ENCODE measurements around the gene LENG9. TPM values are rescaled to one million over a fixed set of nuclear protein-coding genes. Genes with fewer than 3 reads are reported as not detected.

Gene LENG9
- total RNA-seq, 2 donors from 2014 or later: 4.4 to 6.0 TPM

DNA sequence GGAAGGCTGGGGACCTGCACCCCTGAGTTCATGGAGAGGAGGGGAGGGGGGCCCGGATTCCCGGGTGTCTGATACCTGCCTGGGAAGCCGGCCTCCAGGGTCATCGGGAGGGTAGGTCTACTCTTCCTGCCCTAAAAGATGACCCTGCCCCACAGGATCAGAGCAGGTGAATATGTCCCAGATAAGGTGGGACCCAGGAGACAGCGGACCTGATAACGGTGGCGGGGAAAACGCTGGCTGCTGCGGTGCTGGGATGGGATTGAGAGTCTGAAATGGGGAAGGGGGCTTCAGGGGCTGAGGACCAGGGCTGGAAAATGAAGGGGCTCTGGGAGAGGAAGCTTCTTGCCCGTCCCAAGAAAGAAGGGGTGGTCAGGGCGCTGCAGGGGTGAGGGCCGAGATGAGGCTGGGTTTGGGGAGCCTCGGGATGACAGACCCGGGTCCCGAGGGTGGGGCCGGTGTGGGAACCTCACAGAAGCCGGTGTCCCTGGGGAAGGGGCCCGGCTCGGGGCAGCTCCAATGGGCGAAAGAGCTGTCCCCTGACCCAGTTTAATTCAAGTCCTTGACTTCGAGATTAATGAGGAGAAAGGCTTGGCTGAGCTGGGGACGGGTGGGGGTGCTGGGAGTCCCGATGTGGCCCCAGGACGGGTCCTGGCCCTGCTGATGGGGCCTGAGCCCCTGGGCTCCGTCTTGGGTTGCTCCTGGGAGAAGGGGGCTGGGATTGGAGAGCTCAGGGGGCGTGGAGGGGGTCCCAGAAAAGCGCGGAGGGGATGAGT is 47.5 kb downstream of the LENG9 start:
- Mint-ChIP-seq H3K4me1 (peaks cover 20% of the 10 kb centered on the region), H3K4me3 (no peak overlapping the region), H3K27me3 (peaks cover 34% of the 10 kb centered on the region), H3K36me3 (ENCODE audit: low read depth) (peaks cover 13% of the 10 kb centered on the region), H3K27ac (no peak overlapping the region)
- H3K9me3 ChIP-seq (ENCODE audit: control insufficient read depth, low read length, poor library complexity, severe bottlenecking): no peaks in the 10 kb centered on the region
- ATAC-seq: no peak
- DNase-seq: no peak

GRCh38 chr19:54415208-54415900 is 48.2 kb downstream of the LENG9 start, which contains the start of gene TTYH1:
TSS of gene TTYH1 (plus strand) at chr19:54415464. CDS start at chr19:54415553, 89 bp downstream.
- H3K27ac Mint-ChIP-seq: no peak within 1 kb of the TSS
- DNase-seq (peak in 1 of 3 donors; percentile 29), ATAC-seq (peak; percentile 75)
- H3K4me3 Mint-ChIP-seq: peak within 1 kb of the TSS; percentile 32
- H3K9me3 ChIP-seq (ENCODE audit: control insufficient read depth, low read length, poor library complexity, severe bottlenecking): no peaks in the 10 kb centered on the region
- H3K4me1 Mint-ChIP-seq: peaks cover 19% of the 10 kb centered on the region
- peaks cover 34% of the 10 kb centered on the region for H3K27me3 Mint-ChIP-seq
- peaks cover 13% of the 10 kb centered on the region for H3K36me3 Mint-ChIP-seq (ENCODE audit: low read depth)

GRCh38 chr19:54414156-54414555 is 49.4 kb downstream of the LENG9 start:
- ATAC-seq (no peak), DNase-seq (no peak)
- Mint-ChIP-seq H3K4me3 (no peak overlapping the region), H3K36me3 (ENCODE audit: low read depth) (peaks cover 13% of the 10 kb centered on the region), H3K4me1 (peaks cover 19% of the 10 kb centered on the region), H3K27me3 (peaks cover 29% of the 10 kb centered on the region), H3K27ac (no peak overlapping the region)
- no peaks in the 10 kb centered on the region for H3K9me3 ChIP-seq (ENCODE audit: control insufficient read depth, low read length, poor library complexity, severe bottlenecking)

DNA sequence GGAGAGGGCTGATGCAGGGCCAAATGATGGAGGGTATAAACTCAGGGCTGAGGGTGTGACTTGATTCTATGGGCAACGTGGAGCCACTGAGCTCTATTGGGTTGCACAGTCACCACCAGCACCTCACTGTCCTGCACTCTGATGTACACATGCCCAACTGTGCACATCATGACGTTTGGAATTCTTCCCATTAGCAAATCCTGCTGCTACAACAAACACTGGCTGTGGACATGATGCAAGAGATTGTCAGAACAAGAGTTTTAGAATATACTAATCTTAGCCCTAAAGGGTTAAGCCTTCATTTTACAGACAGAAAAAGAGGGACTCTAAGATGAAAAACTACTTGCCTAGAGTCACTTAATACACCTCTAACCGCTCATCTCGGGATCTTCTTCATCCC is 50.7 kb downstream of the LENG9 start:
- peaks cover 8% of the 10 kb centered on the region for H3K36me3 Mint-ChIP-seq (ENCODE audit: low read depth)
- no peak overlapping the region for H3K27ac Mint-ChIP-seq
- peaks cover 24% of the 10 kb centered on the region for H3K27me3 Mint-ChIP-seq
- no peak overlapping the region for H3K4me3 Mint-ChIP-seq
- ATAC-seq (no peak), DNase-seq (no peak)
- peaks cover 15% of the 10 kb centered on the region for H3K4me1 Mint-ChIP-seq
- no peaks in the 10 kb centered on the region for H3K9me3 ChIP-seq (ENCODE audit: control insufficient read depth, low read length, poor library complexity, severe bottlenecking)

Other genes starting within 250 kb of the LENG9 start
- 1 to 10 TPM; 5.2 to 6.2 TPM for gene LILRB3, start 240.8 kb downstream of the LENG9 start, total RNA-seq
- 1 to 10 TPM in 1 of 2 donors, under 1 TPM in 1; 0.91 to 2.4 TPM for gene LILRA6, start 221.0 kb downstream of the LENG9 start, total RNA-seq
- gene LILRB5, start 206.5 kb downstream of the LENG9 start, total RNA-seq: under 1 TPM in 1 of 2 donors, not detected in 1; 0.20 TPM
- gene LILRB2, start 182.7 kb downstream of the LENG9 start, total RNA-seq: 1 to 10 TPM; 1.5 to 6.3 TPM
- gene LILRA5, start 150.6 kb downstream of the LENG9 start, total RNA-seq: 1 to 10 TPM; 1.1 to 3.5 TPM
- gene LILRA4, start 124.6 kb downstream of the LENG9 start, total RNA-seq: under 1 TPM in 1 of 2 donors, not detected in 1; 0.86 TPM
- gene LAIR1, start 98.8 kb downstream of the LENG9 start, total RNA-seq: 10 to 100 TPM; 21.5 to 22.2 TPM
- not detected for gene TTYH1, start 48.3 kb downstream of the LENG9 start, total RNA-seq
- 100 to 1,000 TPM; 471 to 480 TPM for gene LENG8, start 14.6 kb downstream of the LENG9 start, total RNA-seq
- gene CDC42EP5, start 9.5 kb upstream of the LENG9 start, total RNA-seq: not detected
- 1 to 10 TPM in 1 of 2 donors, under 1 TPM in 1; 0.94 to 1.7 TPM for gene LAIR2, start 39.1 kb upstream of the LENG9 start, total RNA-seq
- 1 to 10 TPM in 1 of 2 donors, under 1 TPM in 1; 0.68 to 3.3 TPM for gene LILRA2, start 110.0 kb upstream of the LENG9 start, total RNA-seq
- 1 to 10 TPM in 1 of 2 donors, under 1 TPM in 1; 0.65 to 2.1 TPM for gene LILRA1, start 129.9 kb upstream of the LENG9 start, total RNA-seq
- 1 to 10 TPM in 1 of 2 donors, under 1 TPM in 1; 0.42 to 4.3 TPM for gene LILRB1, start 166.7 kb upstream of the LENG9 start, total RNA-seq
- gene LILRB4, start 199.2 kb upstream of the LENG9 start, total RNA-seq: 1 to 10 TPM in 1 of 2 donors, under 1 TPM in 1; 0.47 to 1.9 TPM

Measured in T-helper 17 cell (primary cell).